ENCODE data around the gene GLRX3. TPM values are rescaled to one million over a fixed set of nuclear protein-coding genes. Genes with fewer than 3 reads are reported as not detected.

The GLRX3 gene
- total RNA-seq, 1 donor from 2014 or later = 137 TPM

DNA sequence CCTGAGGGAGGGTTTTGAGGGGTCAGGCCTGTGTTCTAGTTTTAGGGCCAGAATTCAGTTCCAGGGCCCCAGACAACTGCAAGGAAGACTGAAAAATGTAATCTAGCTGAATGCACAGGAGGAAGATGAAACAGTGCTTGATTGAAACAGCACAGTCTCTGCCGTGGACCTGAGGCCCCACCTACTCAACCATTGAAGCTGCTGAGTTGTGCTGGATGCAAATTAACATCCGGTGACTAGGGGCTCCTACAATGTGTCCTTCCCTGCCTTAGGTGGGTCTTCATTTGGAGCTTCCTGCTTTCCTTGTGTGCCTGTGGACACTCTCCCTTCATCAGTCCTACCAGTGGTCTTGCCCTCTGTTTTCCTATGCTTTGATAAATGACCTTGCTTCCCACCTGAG, 5.7 kb downstream of the GLRX3 start:
- H3K9me3 Mint-ChIP-seq (ENCODE audit: unreplicated experiment) = no peaks in the 10 kb centered on the region
- H3K27me3 ChIP-seq (ENCODE audit: insufficient read depth, low read length) = no peaks in the 10 kb centered on the region
- H3K4me3 Mint-ChIP-seq (ENCODE audit: unreplicated experiment) = no peak overlapping the region
- no peak overlapping the region for H3K4me3 ChIP-seq (ENCODE audit: insufficient read depth, low read depth, low read length)
- FAIRE-seq (no peak), DNase-seq (ENCODE audit: low read depth) (no peak)
- no peak overlapping the region for H2AFZ ChIP-seq (ENCODE audit: low read depth, low read length)
- no peak overlapping the region for H3K27ac ChIP-seq (ENCODE audit: low read depth, low read length)
- TF ChIP-seq, protein P1, sequence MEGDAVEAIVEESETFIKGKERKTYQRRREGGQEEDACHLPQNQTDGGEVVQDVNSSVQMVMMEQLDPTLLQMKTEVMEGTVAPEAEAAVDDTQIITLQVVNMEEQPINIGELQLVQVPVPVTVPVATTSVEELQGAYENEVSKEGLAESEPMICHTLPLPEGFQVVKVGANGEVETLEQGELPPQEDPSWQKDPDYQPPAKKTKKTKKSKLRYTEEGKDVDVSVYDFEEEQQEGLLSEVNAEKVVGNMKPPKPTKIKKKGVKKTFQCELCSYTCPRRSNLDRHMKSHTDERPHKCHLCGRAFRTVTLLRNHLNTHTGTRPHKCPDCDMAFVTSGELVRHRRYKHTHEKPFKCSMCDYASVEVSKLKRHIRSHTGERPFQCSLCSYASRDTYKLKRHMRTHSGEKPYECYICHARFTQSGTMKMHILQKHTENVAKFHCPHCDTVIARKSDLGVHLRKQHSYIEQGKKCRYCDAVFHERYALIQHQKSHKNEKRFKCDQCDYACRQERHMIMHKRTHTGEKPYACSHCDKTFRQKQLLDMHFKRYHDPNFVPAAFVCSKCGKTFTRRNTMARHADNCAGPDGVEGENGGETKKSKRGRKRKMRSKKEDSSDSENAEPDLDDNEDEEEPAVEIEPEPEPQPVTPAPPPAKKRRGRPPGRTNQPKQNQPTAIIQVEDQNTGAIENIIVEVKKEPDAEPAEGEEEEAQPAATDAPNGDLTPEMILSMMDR (IDR thresholded peaks at IDR 0.05; ENCODE audit: insufficient read depth, low read depth, low read length) = no peak
- TF ChIP-seq EZH2 (IDR thresholded peaks at IDR 0.05; ENCODE audit: insufficient read depth, low read length) = no peak
- peaks cover 2% of the 10 kb centered on the region for H3K36me3 ChIP-seq (ENCODE audit: insufficient read depth, low read length)
- no peaks in the 10 kb centered on the region for H3K9me3 ChIP-seq (ENCODE audit: insufficient read depth, low read depth, low read length)
- H3K4me1 Mint-ChIP-seq (ENCODE audit: low read depth, unreplicated experiment) = peaks cover 44% of the 10 kb centered on the region
- peaks cover 96% of the 10 kb centered on the region for H3K79me2 ChIP-seq (ENCODE audit: insufficient read depth, low read length)
- peaks cover 91% of the 10 kb centered on the region for H4K20me1 ChIP-seq (ENCODE audit: insufficient read depth, low read length)
- H3K27me3 Mint-ChIP-seq (ENCODE audit: low read depth, unreplicated experiment) = no peaks in the 10 kb centered on the region
- peaks cover 6% of the 10 kb centered on the region for H3K36me3 Mint-ChIP-seq (ENCODE audit: low read depth, unreplicated experiment)
- peak overlapping the region; percentile 38 for H3K4me2 ChIP-seq (ENCODE audit: low read length)
- H3K4me1 ChIP-seq (ENCODE audit: insufficient read depth, low read length) = peaks cover 15% of the 10 kb centered on the region
- H3K27ac Mint-ChIP-seq (ENCODE audit: unreplicated experiment) = no peak overlapping the region
- H3K9ac ChIP-seq (ENCODE audit: low read length) = no peak overlapping the region

DNA sequence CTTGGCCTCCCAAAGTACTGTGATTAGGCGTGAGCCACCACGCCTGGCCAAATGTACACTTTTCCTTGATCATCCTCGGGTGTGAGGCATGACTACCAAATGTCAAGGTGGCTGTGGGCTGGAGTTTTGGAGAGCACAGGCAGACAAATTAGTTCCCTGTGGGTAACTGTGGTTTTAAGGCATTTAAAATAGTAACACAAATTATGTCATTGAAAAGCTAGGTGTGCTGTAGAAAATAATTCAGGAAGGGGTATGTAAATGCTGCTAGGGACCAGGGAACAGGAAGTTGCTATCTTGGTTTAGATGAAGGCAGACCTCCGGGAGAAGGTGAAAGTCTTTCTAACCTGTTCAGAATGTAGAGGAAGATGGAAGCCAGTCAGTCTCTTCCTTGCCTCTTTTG, 9.9 kb downstream of the GLRX3 start:
- FAIRE-seq (no peak), DNase-seq (ENCODE audit: low read depth) (no peak)
- no peak overlapping the region for H3K4me3 ChIP-seq (ENCODE audit: insufficient read depth, low read depth, low read length)
- Mint-ChIP-seq H3K36me3 (ENCODE audit: low read depth, unreplicated experiment) (peaks cover 15% of the 10 kb centered on the region), H3K4me1 (ENCODE audit: low read depth, unreplicated experiment) (peaks cover 26% of the 10 kb centered on the region), H3K27me3 (ENCODE audit: low read depth, unreplicated experiment) (no peaks in the 10 kb centered on the region), H3K27ac (ENCODE audit: unreplicated experiment) (no peak overlapping the region), H3K4me3 (ENCODE audit: unreplicated experiment) (no peak overlapping the region), H3K9me3 (ENCODE audit: unreplicated experiment) (no peaks in the 10 kb centered on the region)
- peaks cover 5% of the 10 kb centered on the region for H3K4me1 ChIP-seq (ENCODE audit: insufficient read depth, low read length)
- H3K27me3 ChIP-seq (ENCODE audit: insufficient read depth, low read length) = no peaks in the 10 kb centered on the region
- H4K20me1 ChIP-seq (ENCODE audit: insufficient read depth, low read length) = peaks cover 81% of the 10 kb centered on the region
- H2AFZ ChIP-seq (ENCODE audit: low read depth, low read length) = no peak overlapping the region
- no peaks in the 10 kb centered on the region for H3K9me3 ChIP-seq (ENCODE audit: insufficient read depth, low read depth, low read length)
- no peaks in the 10 kb centered on the region for H3K36me3 ChIP-seq (ENCODE audit: insufficient read depth, low read length)
- no peak overlapping the region for H3K4me2 ChIP-seq (ENCODE audit: low read length)
- H3K79me2 ChIP-seq (ENCODE audit: insufficient read depth, low read length) = peaks cover 94% of the 10 kb centered on the region
- no peak overlapping the region for H3K9ac ChIP-seq (ENCODE audit: low read length)
- TF ChIP-seq, protein P1 (IDR thresholded peaks at IDR 0.05; ENCODE audit: insufficient read depth, low read depth, low read length) = no peak
- TF ChIP-seq EZH2 (IDR thresholded peaks at IDR 0.05; ENCODE audit: insufficient read depth, low read length) = no peak
- H3K27ac ChIP-seq (ENCODE audit: low read depth, low read length) = no peak overlapping the region

DNA sequence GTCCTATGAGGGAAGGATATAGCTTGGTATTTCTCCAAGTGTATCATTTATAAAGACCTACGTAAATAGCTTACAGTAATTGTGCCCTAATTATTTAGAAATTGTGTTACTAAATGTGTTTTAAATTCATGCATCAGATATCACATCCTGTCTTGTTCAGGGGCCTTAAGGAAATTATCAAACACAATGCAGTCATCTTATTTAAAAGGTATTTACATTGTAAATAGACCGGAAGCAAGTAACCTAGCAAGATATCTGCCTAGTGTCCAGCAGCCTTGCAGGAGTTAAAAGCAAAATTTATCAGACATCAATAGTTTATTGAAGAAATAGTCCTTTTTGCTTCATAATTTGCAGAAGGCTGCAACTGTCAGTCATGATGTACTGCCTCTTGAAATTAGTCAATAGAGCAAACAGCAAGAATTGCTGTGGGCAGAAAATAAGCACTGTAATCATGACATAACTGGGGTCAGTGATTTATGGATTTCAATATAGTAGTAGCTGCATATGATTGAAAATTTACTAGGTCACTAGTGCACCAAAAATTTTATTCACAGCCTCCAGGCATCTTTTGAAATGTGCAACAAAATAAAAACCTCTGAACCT, 23.1 kb downstream of the GLRX3 start:
- Histone ChIP-seq H3K79me2 (ENCODE audit: insufficient read depth, low read length) (peaks cover 58% of the 10 kb centered on the region), H3K4me3 (ENCODE audit: insufficient read depth, low read depth, low read length) (no peak overlapping the region), H3K36me3 (ENCODE audit: insufficient read depth, low read length) (peaks cover 27% of the 10 kb centered on the region), H3K4me1 (ENCODE audit: insufficient read depth, low read length) (no peaks in the 10 kb centered on the region), H4K20me1 (ENCODE audit: insufficient read depth, low read length) (peaks cover 73% of the 10 kb centered on the region), H3K9ac (ENCODE audit: low read length) (no peak overlapping the region), H3K27me3 (ENCODE audit: insufficient read depth, low read length) (no peaks in the 10 kb centered on the region), H3K9me3 (ENCODE audit: insufficient read depth, low read depth, low read length) (no peaks in the 10 kb centered on the region), H2AFZ (ENCODE audit: low read depth, low read length) (no peak overlapping the region), H3K4me2 (ENCODE audit: low read length) (no peak overlapping the region), H3K27ac (ENCODE audit: low read depth, low read length) (no peak overlapping the region)
- no peak overlapping the region for H3K27ac Mint-ChIP-seq (ENCODE audit: unreplicated experiment)
- FAIRE-seq (no peak), DNase-seq (ENCODE audit: low read depth) (no peak)
- no peaks in the 10 kb centered on the region for H3K9me3 Mint-ChIP-seq (ENCODE audit: unreplicated experiment)
- H3K4me3 Mint-ChIP-seq (ENCODE audit: unreplicated experiment) = no peak overlapping the region
- TF ChIP-seq EZH2 (IDR thresholded peaks at IDR 0.05; ENCODE audit: insufficient read depth, low read length) = no peak
- TF ChIP-seq, protein P1 (IDR thresholded peaks at IDR 0.05; ENCODE audit: insufficient read depth, low read depth, low read length) = no peak
- H3K4me1 Mint-ChIP-seq (ENCODE audit: low read depth, unreplicated experiment) = peaks cover 2% of the 10 kb centered on the region
- H3K36me3 Mint-ChIP-seq (ENCODE audit: low read depth, unreplicated experiment) = peaks cover 14% of the 10 kb centered on the region
- H3K27me3 Mint-ChIP-seq (ENCODE audit: low read depth, unreplicated experiment) = no peaks in the 10 kb centered on the region

Measured in astrocyte (in vitro differentiated cells and primary cell).